Gastroesophageal sphincter (tissue), 3 donors: ENCODE data around the gene PHF19.

ENCODE experiments used
- CTCF ChIP-seq, 4 experiments: fragments of 200-600 bp in 2 of 4; fragments of 450-650 bp in 2 of 4; sonication (generic) in 1 of 4; IDR thresholded peaks; one replicate each; pipeline ENCODE4 v1.5.1; 2017 to 2019; ENCODE audit warnings: antibody characterized with exemption in 4 of 4, mild to moderate bottlenecking in 2 of 4, moderate library complexity in 2 of 4
- EP300 ChIP-seq: sonication (generic); formaldehyde crosslinking; IDR thresholded peaks from one replicate; pipeline ENCODE4 v1.6.1; 2017; ENCODE audit warnings: antibody characterized with exemption, mild to moderate bottlenecking
- POLR2A ChIP-seq, 2 donors: fragments of 450-650 bp; IDR thresholded peaks; one replicate each; pipeline ENCODE4 v1.6.1; 2017; ENCODE audit warnings: antibody characterized with exemption in 2 of 2, mild to moderate bottlenecking in 2 of 2, moderate library complexity in 1 of 2
- POLR2AphosphoS5 ChIP-seq: sonication (generic); formaldehyde crosslinking; IDR thresholded peaks from one replicate; pipeline ENCODE4 v1.6.1; 2017; ENCODE audit warnings: antibody characterized with exemption

DNA sequence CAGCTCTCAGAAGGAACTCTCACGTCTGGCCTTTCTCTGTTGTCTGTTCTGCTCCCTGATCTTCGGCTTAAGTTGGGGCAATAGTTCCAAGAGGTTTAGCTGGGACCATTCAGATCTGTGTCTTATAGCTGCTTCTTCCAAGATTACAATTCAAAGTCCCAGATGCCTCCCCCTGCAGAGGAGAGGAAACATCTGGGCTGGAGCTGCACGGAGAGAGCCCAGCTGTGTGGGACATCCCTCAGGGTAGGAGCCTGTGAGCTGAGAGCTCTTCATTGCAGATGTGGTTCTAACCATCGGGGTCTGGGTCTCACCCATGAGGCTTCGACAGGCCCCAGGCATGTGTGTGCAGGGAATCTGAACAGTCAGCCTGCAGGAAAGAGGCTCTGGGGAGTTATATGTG is 9.0 kb upstream of the PHF19 start:
- no peak for TF ChIP-seq POLR2AphosphoS5
- TF ChIP-seq CTCF (IDR thresholded peaks at IDR 0.05) = no peak
- no peak for TF ChIP-seq POLR2A (IDR thresholded peaks at IDR 0.05)
- TF ChIP-seq EP300 = no peak
